Thyroid gland (tissue), 4 donors: ENCODE results near the gene KIRREL3.

Experiments
- POLR2A ChIP-seq, 2 donors: fragments of 450-650 bp; IDR thresholded peaks; one replicate each; pipeline ENCODE4 v1.6.1; 2017; ENCODE audit warnings: antibody characterized with exemption in 2 of 2, mild to moderate bottlenecking in 2 of 2, moderate library complexity in 1 of 2
- TF ChIP-seq, protein P1 (sequence below), 6 experiments: fragments of 200-600 bp in 3 of 6; fragments of 450-650 bp in 3 of 6; sonication (generic) in 3 of 6; IDR thresholded peaks; one replicate each; pipeline ENCODE4 v1.5.1; 2016 to 2019; ENCODE audit warnings: antibody characterized with exemption in 6 of 6, mild to moderate bottlenecking in 2 of 6, inconsistent platforms in 1 of 6, moderate library complexity in 1 of 6

- TF ChIP-seq, protein P1, sequence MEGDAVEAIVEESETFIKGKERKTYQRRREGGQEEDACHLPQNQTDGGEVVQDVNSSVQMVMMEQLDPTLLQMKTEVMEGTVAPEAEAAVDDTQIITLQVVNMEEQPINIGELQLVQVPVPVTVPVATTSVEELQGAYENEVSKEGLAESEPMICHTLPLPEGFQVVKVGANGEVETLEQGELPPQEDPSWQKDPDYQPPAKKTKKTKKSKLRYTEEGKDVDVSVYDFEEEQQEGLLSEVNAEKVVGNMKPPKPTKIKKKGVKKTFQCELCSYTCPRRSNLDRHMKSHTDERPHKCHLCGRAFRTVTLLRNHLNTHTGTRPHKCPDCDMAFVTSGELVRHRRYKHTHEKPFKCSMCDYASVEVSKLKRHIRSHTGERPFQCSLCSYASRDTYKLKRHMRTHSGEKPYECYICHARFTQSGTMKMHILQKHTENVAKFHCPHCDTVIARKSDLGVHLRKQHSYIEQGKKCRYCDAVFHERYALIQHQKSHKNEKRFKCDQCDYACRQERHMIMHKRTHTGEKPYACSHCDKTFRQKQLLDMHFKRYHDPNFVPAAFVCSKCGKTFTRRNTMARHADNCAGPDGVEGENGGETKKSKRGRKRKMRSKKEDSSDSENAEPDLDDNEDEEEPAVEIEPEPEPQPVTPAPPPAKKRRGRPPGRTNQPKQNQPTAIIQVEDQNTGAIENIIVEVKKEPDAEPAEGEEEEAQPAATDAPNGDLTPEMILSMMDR (IDR thresholded peaks at IDR 0.05): no peak
- no peak for TF ChIP-seq POLR2A (IDR thresholded peaks at IDR 0.05)
Observed at GRCh38 chr11:127018683-127019279, 18.2 kb upstream of the KIRREL3 start.
